T-helper 1 cell treated with Interleukin-12 subunit alpha and Interleukin-12 subunit beta and Interleukin-4 antibody, amounts not matched to agents 30 μg/mL and 1 μg/mL, for 36 hours (primary cell): Measurements from ENCODE around the gene CPTP.
"Not testable (repeated sequence)": the region's sequence is repeated elsewhere in the genome, so short reads cannot be mapped to it uniquely, and the experiment has no call there.

Experiments
- H3K27ac Mint-ChIP-seq: one replicate; pipeline ENCODE4 v1.8.0; 2021; ENCODE audit warnings: mild to moderate bottlenecking, mixed read lengths
- H3K27me3 Mint-ChIP-seq: one replicate; pipeline ENCODE4 v1.8.0; 2021; ENCODE audit warnings: low read depth, mixed read lengths
- H3K36me3 Mint-ChIP-seq: one replicate; pipeline ENCODE4 v1.8.0; 2021; ENCODE audit warnings: low read depth, mixed read lengths
- H3K4me1 Mint-ChIP-seq: one replicate; pipeline ENCODE4 v1.8.0; 2021; ENCODE audit warnings: low read depth, mixed read lengths
- H3K4me3 Mint-ChIP-seq: one replicate; pipeline ENCODE4 v1.8.0; 2021; ENCODE audit warnings: mild to moderate bottlenecking, moderate library complexity, mixed read lengths
- H3K9me3 Mint-ChIP-seq: one replicate; pipeline ENCODE4 v1.8.0; 2021; ENCODE audit warnings: mixed read lengths

CPTP gene

GRCh38 chr1:1307923-1308755 is 16.5 kb upstream of the CPTP start, which contains the start of the genes ACAP3 and PUSL1:
Gene ACAP3, minus strand, starts transcription at chr1:1307930. Its CDS starts 115 bp downstream, at chr1:1307815.
Gene PUSL1, plus strand, starts transcription at chr1:1308597. Its CDS starts 47 bp downstream, at chr1:1308644.
- Mint-ChIP-seq H3K9me3 (no peaks in the 10 kb centered on the region), H3K27ac (peak within 1 kb of the TSS; percentile 80), H3K36me3 (peaks cover 3% of the 10 kb centered on the region)

GRCh38 chr1:1308756-1309250 is 15.8 kb upstream of the CPTP start:
- H3K27me3 Mint-ChIP-seq, result no peaks in the 10 kb centered on the region
- peaks cover 14% of the 10 kb centered on the region for H3K4me1 Mint-ChIP-seq
- peak overlapping the region; percentile 81 for H3K4me3 Mint-ChIP-seq
- peaks cover 5% of the 10 kb centered on the region for H3K36me3 Mint-ChIP-seq
- H3K27ac Mint-ChIP-seq, result peak overlapping the region; percentile 70
- H3K9me3 Mint-ChIP-seq, result no peaks in the 10 kb centered on the region

More at GRCh38 chr1:1307923-1308755, 16.5 kb upstream of the CPTP start, which contains the start of the genes ACAP3 and PUSL1:
- H3K4me1 Mint-ChIP-seq, result peaks cover 14% of the 10 kb centered on the region
- no peaks in the 10 kb centered on the region for H3K27me3 Mint-ChIP-seq
- peak within 1 kb of the TSS; percentile 81 for H3K4me3 Mint-ChIP-seq

GRCh38 chr1:1309251-1310108 is 15.1 kb upstream of the CPTP start:
- Mint-ChIP-seq H3K27me3 (no peaks in the 10 kb centered on the region), H3K4me3 (peak overlapping the region; percentile 68), H3K4me1 (peaks cover 14% of the 10 kb centered on the region), H3K27ac (peak overlapping the region; percentile 36), H3K9me3 (no peaks in the 10 kb centered on the region), H3K36me3 (peaks cover 5% of the 10 kb centered on the region)

- H3K27ac Mint-ChIP-seq, result no peak overlapping the region
Measured at GRCh38 chr1:1310109-1310385, 14.6 kb upstream of the CPTP start.

GRCh38 chr1:1310476-1311053 is 14.0 kb upstream of the CPTP start:
- Mint-ChIP-seq H3K9me3 (no peaks in the 10 kb centered on the region), H3K27ac (no peak overlapping the region), H3K4me3 (no peak overlapping the region), H3K27me3 (no peaks in the 10 kb centered on the region), H3K4me1 (peaks cover 14% of the 10 kb centered on the region), H3K36me3 (peaks cover 5% of the 10 kb centered on the region)

More at GRCh38 chr1:1310109-1310385, 14.6 kb upstream of the CPTP start:
- H3K4me1 Mint-ChIP-seq, result peaks cover 14% of the 10 kb centered on the region
- H3K36me3 Mint-ChIP-seq, result peaks cover 5% of the 10 kb centered on the region
- peak overlapping the region; percentile 68 for H3K4me3 Mint-ChIP-seq
- no peaks in the 10 kb centered on the region for H3K27me3 Mint-ChIP-seq
- H3K9me3 Mint-ChIP-seq, result no peaks in the 10 kb centered on the region

GRCh38 chr1:1311107-1312104 is 13.2 kb upstream of the CPTP start:
- no peaks in the 10 kb centered on the region for H3K9me3 Mint-ChIP-seq
- no peak overlapping the region for H3K27ac Mint-ChIP-seq
- H3K27me3 Mint-ChIP-seq, result no peaks in the 10 kb centered on the region
- H3K4me1 Mint-ChIP-seq, result peaks cover 8% of the 10 kb centered on the region
- H3K4me3 Mint-ChIP-seq, result no peak overlapping the region
- H3K36me3 Mint-ChIP-seq, result peaks cover 5% of the 10 kb centered on the region

- no peak overlapping the region for H3K27ac Mint-ChIP-seq
- H3K36me3 Mint-ChIP-seq, result peaks cover 10% of the 10 kb centered on the region
- H3K27me3 Mint-ChIP-seq, result no peaks in the 10 kb centered on the region
- H3K4me3 Mint-ChIP-seq, result no peak overlapping the region
- H3K4me1 Mint-ChIP-seq, result no peaks in the 10 kb centered on the region
- H3K9me3 Mint-ChIP-seq, result no peaks in the 10 kb centered on the region
Measured at GRCh38 chr1:1312450-1313314, 11.9 kb upstream of the CPTP start.

- H3K27me3 Mint-ChIP-seq, result no peaks in the 10 kb centered on the region
- no peaks in the 10 kb centered on the region for H3K9me3 Mint-ChIP-seq
- no peak overlapping the region for H3K4me3 Mint-ChIP-seq
- no peaks in the 10 kb centered on the region for H3K4me1 Mint-ChIP-seq
- H3K36me3 Mint-ChIP-seq, result peaks cover 10% of the 10 kb centered on the region
- H3K27ac Mint-ChIP-seq, result no peak overlapping the region
Measured at GRCh38 chr1:1313500-1314236, 10.9 kb upstream of the CPTP start.

GRCh38 chr1:1314237-1314586 is 10.4 kb upstream of the CPTP start:
- Mint-ChIP-seq H3K36me3 (peaks cover 10% of the 10 kb centered on the region), H3K27me3 (no peaks in the 10 kb centered on the region), H3K9me3 (no peaks in the 10 kb centered on the region), H3K4me1 (no peaks in the 10 kb centered on the region), H3K4me3 (no peak overlapping the region), H3K27ac (no peak overlapping the region)

GRCh38 chr1:1314678-1315335 is 9.8 kb upstream of the CPTP start:
- no peak overlapping the region for H3K27ac Mint-ChIP-seq
- peaks cover 10% of the 10 kb centered on the region for H3K36me3 Mint-ChIP-seq
- no peaks in the 10 kb centered on the region for H3K27me3 Mint-ChIP-seq
- H3K4me3 Mint-ChIP-seq, result no peak overlapping the region
- no peaks in the 10 kb centered on the region for H3K4me1 Mint-ChIP-seq
- H3K9me3 Mint-ChIP-seq, result no peaks in the 10 kb centered on the region

- no peaks in the 10 kb centered on the region for H3K9me3 Mint-ChIP-seq
- no peaks in the 10 kb centered on the region for H3K27me3 Mint-ChIP-seq
- H3K4me3 Mint-ChIP-seq, result no peak overlapping the region
- peaks cover 2% of the 10 kb centered on the region for H3K4me1 Mint-ChIP-seq
- peaks cover 13% of the 10 kb centered on the region for H3K36me3 Mint-ChIP-seq
- no peak overlapping the region for H3K27ac Mint-ChIP-seq
Measured at GRCh38 chr1:1315435-1315954, 9.1 kb upstream of the CPTP start.

- not testable (repeated sequence) for H3K9me3 Mint-ChIP-seq, H3K27ac Mint-ChIP-seq, H3K4me1 Mint-ChIP-seq, H3K4me3 Mint-ChIP-seq, H3K27me3 Mint-ChIP-seq
- peaks cover 13% of the 10 kb centered on the region for H3K36me3 Mint-ChIP-seq
Measured at GRCh38 chr1:1316199-1316598, 8.4 kb upstream of the CPTP start.
